Peyer's patch (tissue), 4 donors: Measurements from ENCODE around the gene KLF11. TPM values are rescaled to one million over a fixed set of nuclear protein-coding genes. Genes with fewer than 3 reads are reported as not detected.

Source experiments
- DNase-seq, 3 donors: peaks; one replicate each; pipeline ENCODE4 v3.0.0-alpha.2; 2017 to 2019
- H3K27ac ChIP-seq, 4 donors: fragments of 200-600 bp; sonication (generic); one replicate each; pipeline ENCODE4 v1.5.1; 2016 to 2019
- H3K27me3 ChIP-seq, 2 donors: fragments of 200-600 bp; sonication (generic); one replicate each; pipeline ENCODE4 v1.5.1; 2019
- H3K36me3 ChIP-seq, 3 donors: fragments of 200-600 bp; sonication (generic); one replicate each; pipeline ENCODE4 v1.5.1; 2016 to 2019
- H3K4me1 ChIP-seq, 4 donors: fragments of 200-600 bp; sonication (generic); one replicate each; pipeline ENCODE4 v1.5.1; 2016 to 2019
- H3K4me3 ChIP-seq, 4 donors: fragments of 200-600 bp; sonication (generic); 1 replicate in 3 of 4; 2 replicates in 1 of 4; pipeline ENCODE4 v1.5.1; 2016 to 2019; ENCODE audit warnings: mild to moderate bottlenecking in 1 of 4
- H3K9me3 ChIP-seq, 4 donors: fragments of 200-600 bp; sonication (generic); one replicate each; pipeline ENCODE4 v1.5.1; 2016 to 2019; ENCODE audit warnings: mild to moderate bottlenecking in 1 of 4
- CTCF ChIP-seq, 6 experiments: fragments of 450-650 bp in 4 of 6; fragments of 200-600 bp in 2 of 6; sonication (generic) in 1 of 6; IDR thresholded peaks; one replicate each; pipeline ENCODE4 v1.5.1; 2017 to 2019; ENCODE audit warnings: antibody characterized with exemption in 6 of 6, mild to moderate bottlenecking in 3 of 6, moderate library complexity in 1 of 6
- POLR2A ChIP-seq, 2 donors: fragments of 450-650 bp; IDR thresholded peaks; one replicate each; pipeline ENCODE4 v1.5.1; 2017; ENCODE audit warnings: antibody characterized with exemption in 2 of 2, mild to moderate bottlenecking in 2 of 2, moderate library complexity in 2 of 2
- small RNA-seq, 2 donors: library from RNA; depleted of rRNA; stranded (forward); fragments of <200 nt; gene quantifications; one replicate each; pipeline ENCODE3, GENCODE V24; 2016
- total RNA-seq, 4 donors: library from RNA; depleted of rRNA; stranded (reverse); fragments of >200 nt; gene quantifications; one replicate each; pipeline ENCODE4 v1.1.0, GENCODE V29; 2016

KLF11 gene
- total RNA-seq, 4 donors from 2014 or later = 4.0 to 17.3 (median 11.5) TPM

DNA sequence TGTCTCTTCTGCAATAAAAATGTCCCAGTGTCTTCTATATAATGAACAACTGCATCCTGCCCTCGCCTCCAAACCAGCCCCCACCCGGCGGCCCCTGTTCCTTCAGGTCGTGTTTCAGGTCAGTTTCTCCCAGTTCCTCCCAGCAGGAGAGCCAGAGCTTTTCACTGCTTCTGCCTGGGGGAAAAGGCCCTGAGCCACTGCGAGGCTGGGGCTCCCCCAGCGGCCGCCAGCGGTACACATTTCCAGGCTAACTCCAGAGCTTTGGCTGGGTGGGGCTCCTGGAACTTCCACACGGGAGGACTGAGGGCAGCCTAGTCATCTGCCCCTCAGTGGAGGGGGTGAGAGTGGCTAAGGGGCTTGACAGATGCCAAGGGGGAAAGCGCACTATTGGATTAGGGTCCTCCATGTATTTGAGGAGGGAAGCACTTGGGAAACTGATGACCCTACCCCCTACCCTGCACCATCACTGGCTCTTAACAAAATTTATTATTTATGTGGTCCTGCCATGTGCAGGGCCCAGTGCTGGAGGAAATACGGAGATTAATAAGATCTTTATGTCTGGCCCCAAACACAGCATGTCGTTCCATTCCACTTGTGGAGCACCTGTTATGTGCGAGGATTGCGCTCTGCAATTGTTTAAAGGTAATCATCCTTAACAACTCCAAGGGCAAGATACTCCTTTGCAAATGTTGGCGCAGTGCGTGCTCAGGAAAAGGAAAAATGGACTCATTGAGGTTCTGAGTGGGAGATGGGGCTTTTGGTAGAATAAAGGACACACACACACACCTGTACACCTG lies 54.2 kb downstream of the KLF11 start:
- Histone ChIP-seq H3K9me3 (no peaks in the 10 kb centered on the region), H3K4me1 (peaks cover 0 to 6% (median 0%) of the 10 kb centered on the region in 4 donors), H3K27ac (no peak overlapping the region), H3K4me3 (no peak overlapping the region), H3K27me3 (no peaks in the 10 kb centered on the region), H3K36me3 (no peaks in the 10 kb centered on the region)
- TF ChIP-seq POLR2A (IDR thresholded peaks at IDR 0.05) (no peak), CTCF (IDR thresholded peaks at IDR 0.05) (peak in 5 of 6 experiments; percentile 70 to 93 (median 85))
- peak in 2 of 3 donors; percentile 80 to 81 for DNase-seq

DNA sequence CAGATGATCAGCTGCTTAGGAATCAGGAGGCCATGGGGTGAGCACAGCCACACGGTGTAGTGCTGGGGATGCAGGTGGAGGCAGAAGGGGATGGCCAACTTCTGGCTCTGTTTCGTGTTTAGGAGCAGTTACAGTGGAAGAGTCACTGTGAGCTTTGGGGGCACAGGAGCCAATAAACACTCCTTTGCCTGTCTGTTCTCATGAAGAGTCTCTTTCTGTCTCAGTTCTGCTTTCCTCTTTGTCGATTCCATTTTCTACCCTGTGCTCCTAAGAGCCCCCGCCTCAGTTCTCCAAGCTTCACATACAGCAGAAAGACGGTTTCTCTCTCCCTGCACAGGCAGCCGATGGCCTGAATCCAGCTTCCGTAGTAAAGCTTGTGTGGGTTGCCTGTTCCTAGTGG lies 58.1 kb downstream of the KLF11 start:
- H3K36me3 ChIP-seq = no peaks in the 10 kb centered on the region
- no peak overlapping the region for H3K27ac ChIP-seq
- H3K27me3 ChIP-seq = no peaks in the 10 kb centered on the region
- no peak for DNase-seq
- no peaks in the 10 kb centered on the region for H3K9me3 ChIP-seq
- TF ChIP-seq CTCF (IDR thresholded peaks at IDR 0.05) (no peak), POLR2A (IDR thresholded peaks at IDR 0.05) (no peak)
- peaks cover 0 to 6% (median 0%) of the 10 kb centered on the region in 4 donors for H3K4me1 ChIP-seq
- no peak overlapping the region for H3K4me3 ChIP-seq

DNA sequence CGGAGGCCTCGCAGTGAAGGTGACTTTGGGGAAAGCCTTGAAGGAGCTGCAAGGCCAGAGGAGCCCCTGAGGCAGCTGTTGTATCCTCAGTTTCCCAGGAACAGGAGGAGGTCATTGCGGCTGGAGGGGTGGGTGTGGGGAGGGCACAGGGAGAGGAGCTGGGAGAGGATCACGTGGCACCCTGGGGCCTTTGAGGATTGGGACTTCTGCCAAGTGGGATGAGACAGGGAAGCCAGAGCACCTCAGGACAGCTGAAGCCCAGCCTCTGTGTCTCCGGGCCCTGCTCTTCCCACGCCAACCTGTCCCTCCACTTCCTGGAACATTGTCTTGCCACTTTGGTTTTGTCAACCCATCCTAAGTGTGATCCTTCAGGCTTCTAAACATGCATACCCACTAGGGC lies 59.8 kb downstream of the KLF11 start:
- Histone ChIP-seq H3K27me3 (no peaks in the 10 kb centered on the region), H3K36me3 (no peaks in the 10 kb centered on the region), H3K9me3 (no peaks in the 10 kb centered on the region), H3K4me3 (no peak overlapping the region), H3K27ac (no peak overlapping the region), H3K4me1 (peaks cover 0 to 6% (median 0%) of the 10 kb centered on the region in 4 donors)
- TF ChIP-seq CTCF (IDR thresholded peaks at IDR 0.05) = no peak
- TF ChIP-seq POLR2A (IDR thresholded peaks at IDR 0.05) = no peak
- no peak for DNase-seq

Small RNAs within 50 kb of the gene (small RNA-seq; reads per million reads assigned to genes)
- gene RF00568 = 0 reads per million in 2 donors

Other genes starting within 250 kb of the KLF11 start
- gene TAF1B, start 200.1 kb upstream of the KLF11 start, total RNA-seq = 10 to 100 TPM in 3 of 4 donors, 1 to 10 TPM in 1; 8.6 to 33.0 (median 12.5) TPM
- 1 to 10 TPM in 3 of 4 donors, not detected in 1; 1.3 to 6.6 (median 1.5) TPM for gene GRHL1, start 91.9 kb upstream of the KLF11 start, total RNA-seq
- gene CYS1, start 36.9 kb downstream of the KLF11 start, total RNA-seq = 1 to 10 TPM in 3 of 4 donors, not detected in 1; 1.3 to 5.8 (median 1.6) TPM
- 100 to 1,000 TPM in 1 of 4 donors, 10 to 100 TPM in 2, 1 to 10 TPM in 1; 6.7 to 139 (median 20.5) TPM for gene RRM2, start 79.2 kb downstream of the KLF11 start, total RNA-seq